ENCODE measurements around the gene RGS2. TPM values are rescaled to one million over a fixed set of nuclear protein-coding genes. Genes with fewer than 3 reads are reported as not detected.

RGS2 gene
- total and polyA plus RNA-seq, 2 experiments from 2014 or later: 0.43 to 2.2 TPM

GRCh38 chr1:192811594-192812239, 2.9 kb downstream of the RGS2 start:
- H3K4me3 ChIP-seq: no peak overlapping the region
- H3K4me1 ChIP-seq (ENCODE audit: insufficient read depth): peaks cover 20% of the 10 kb centered on the region
- H3K27ac ChIP-seq: no peak overlapping the region
- in situ Hi-C loops (cut with MboI): loop anchor here (10.0 to 25.0 kb wide), 2 partner anchors 201 to 337 kb away; no protein-coding TSS in a partner anchor
- H3K9ac ChIP-seq: no peak overlapping the region
- H3K36me3 ChIP-seq (ENCODE audit: low read depth): no peaks in the 10 kb centered on the region
- H3F3A ChIP-seq (ENCODE audit: insufficient read depth): peaks cover 15% of the 10 kb centered on the region
- DNase-seq: no peak
- no peak overlapping the region for H2AFZ ChIP-seq
- H3K4me2 ChIP-seq (ENCODE audit: unreplicated experiment): no peak overlapping the region
- no peaks in the 10 kb centered on the region for H3K9me3 ChIP-seq (ENCODE audit: low read depth)
- H4K20me1 ChIP-seq (ENCODE audit: insufficient read depth): no peaks in the 10 kb centered on the region
- no peaks in the 10 kb centered on the region for H3K79me2 ChIP-seq (ENCODE audit: insufficient read depth)
- WGBS, 2 experiments (ENCODE audit: low coverage in 1 of 2, low lambda C conversion rate in 2 of 2, missing lambda C conversion rate in 2 of 2): 70 to 79% methylated on average over 6 of the region's 6 CpGs
- no peaks in the 10 kb centered on the region for H3K9me2 ChIP-seq (ENCODE audit: insufficient read depth)
- TF ChIP-seq EZH2 (IDR thresholded peaks at IDR 0.05; ENCODE audit: insufficient read depth, poor library complexity, severe bottlenecking) (no peak), EZH2phosphoT487 (IDR thresholded peaks at IDR 0.05; ENCODE audit: insufficient read depth, low read depth) (no peak)
- H3K27me3 ChIP-seq (replicated peaks; ENCODE audit: insufficient read depth): no peaks in the 10 kb centered on the region

- no peak for DNase-seq
- 97 to 100% methylated on average over 3 of the region's 3 CpGs for WGBS, 2 experiments (ENCODE audit: low coverage in 1 of 2, low lambda C conversion rate in 2 of 2, missing lambda C conversion rate in 2 of 2)
These were observed 3.8 kb downstream of the RGS2 start for GRCh38 chr1:192812420-192813209.

GRCh38 chr1:192814805-192815204, 6.0 kb downstream of the RGS2 start:
- WGBS, 2 experiments (ENCODE audit: low coverage in 1 of 2, low lambda C conversion rate in 2 of 2, missing lambda C conversion rate in 2 of 2): 35 to 42% methylated on average over 1 of the region's 1 CpG
- no peaks in the 10 kb centered on the region for H4K20me1 ChIP-seq (ENCODE audit: insufficient read depth)

More at GRCh38 chr1:192812420-192813209, 3.8 kb downstream of the RGS2 start:
- in situ Hi-C loops (cut with MboI): loop anchor here (10.0 to 25.0 kb wide), 2 partner anchors 200 to 338 kb away; no protein-coding TSS in a partner anchor
- TF ChIP-seq EZH2phosphoT487 (IDR thresholded peaks at IDR 0.05; ENCODE audit: insufficient read depth, low read depth) (no peak), EZH2 (IDR thresholded peaks at IDR 0.05; ENCODE audit: insufficient read depth, poor library complexity, severe bottlenecking) (no peak)
- no peaks in the 10 kb centered on the region for H4K20me1 ChIP-seq (ENCODE audit: insufficient read depth)
- H3K4me1 ChIP-seq (ENCODE audit: insufficient read depth): peaks cover 12% of the 10 kb centered on the region
- no peak overlapping the region for H2AFZ ChIP-seq
- H3K4me3 ChIP-seq: no peak overlapping the region
- H3K36me3 ChIP-seq (ENCODE audit: low read depth): no peaks in the 10 kb centered on the region
- H3K4me2 ChIP-seq (ENCODE audit: unreplicated experiment): no peak overlapping the region
- H3K27me3 ChIP-seq (replicated peaks; ENCODE audit: insufficient read depth): no peaks in the 10 kb centered on the region
- peaks cover 6% of the 10 kb centered on the region for H3F3A ChIP-seq (ENCODE audit: insufficient read depth)
- no peaks in the 10 kb centered on the region for H3K79me2 ChIP-seq (ENCODE audit: insufficient read depth)
- H3K9me3 ChIP-seq (ENCODE audit: low read depth): no peaks in the 10 kb centered on the region
- no peak overlapping the region for H3K27ac ChIP-seq
- no peaks in the 10 kb centered on the region for H3K9me2 ChIP-seq (ENCODE audit: insufficient read depth)
- H3K9ac ChIP-seq: no peak overlapping the region

GRCh38 chr1:192817246-192817645, 8.4 kb downstream of the RGS2 start:
- H3K9ac ChIP-seq: no peak overlapping the region
- no peak overlapping the region for H3K4me2 ChIP-seq (ENCODE audit: unreplicated experiment)
- WGBS, 2 experiments (ENCODE audit: low coverage in 1 of 2, low lambda C conversion rate in 2 of 2, missing lambda C conversion rate in 2 of 2): 60 to 61% methylated on average over 4 of the region's 4 CpGs
- no peaks in the 10 kb centered on the region for H3K4me1 ChIP-seq (ENCODE audit: insufficient read depth)
- H3K9me2 ChIP-seq (ENCODE audit: insufficient read depth): no peaks in the 10 kb centered on the region
- no peaks in the 10 kb centered on the region for H3K79me2 ChIP-seq (ENCODE audit: insufficient read depth)
- no peak overlapping the region for H3K27ac ChIP-seq
- H4K20me1 ChIP-seq (ENCODE audit: insufficient read depth): no peaks in the 10 kb centered on the region
- in situ Hi-C loops (cut with MboI): loop anchor here (10.0 to 25.0 kb wide), 2 partner anchors 195 to 342 kb away; no protein-coding TSS in a partner anchor
- H3K4me3 ChIP-seq: no peak overlapping the region
- no peaks in the 10 kb centered on the region for H3K9me3 ChIP-seq (ENCODE audit: low read depth)
- no peaks in the 10 kb centered on the region for H3F3A ChIP-seq (ENCODE audit: insufficient read depth)
- H3K36me3 ChIP-seq (ENCODE audit: low read depth): no peaks in the 10 kb centered on the region
- DNase-seq: no peak
- TF ChIP-seq EZH2phosphoT487 (IDR thresholded peaks at IDR 0.05; ENCODE audit: insufficient read depth, low read depth) (no peak), EZH2 (IDR thresholded peaks at IDR 0.05; ENCODE audit: insufficient read depth, poor library complexity, severe bottlenecking) (no peak)
- H3K27me3 ChIP-seq (replicated peaks; ENCODE audit: insufficient read depth): no peaks in the 10 kb centered on the region
- no peak overlapping the region for H2AFZ ChIP-seq

More at GRCh38 chr1:192814805-192815204, 6.0 kb downstream of the RGS2 start:
- no peaks in the 10 kb centered on the region for H3K79me2 ChIP-seq (ENCODE audit: insufficient read depth)
- H2AFZ ChIP-seq: no peak overlapping the region
- H3K9ac ChIP-seq: no peak overlapping the region
- H3K27me3 ChIP-seq (replicated peaks; ENCODE audit: insufficient read depth): no peaks in the 10 kb centered on the region
- no peaks in the 10 kb centered on the region for H3K9me2 ChIP-seq (ENCODE audit: insufficient read depth)
- no peak for DNase-seq
- no peak overlapping the region for H3K4me2 ChIP-seq (ENCODE audit: unreplicated experiment)
- H3K4me1 ChIP-seq (ENCODE audit: insufficient read depth): peaks cover 1% of the 10 kb centered on the region; the same call in 1 of the 2 replicates
- TF ChIP-seq EZH2phosphoT487 (IDR thresholded peaks at IDR 0.05; ENCODE audit: insufficient read depth, low read depth) (no peak), EZH2 (IDR thresholded peaks at IDR 0.05; ENCODE audit: insufficient read depth, poor library complexity, severe bottlenecking) (no peak)
- in situ Hi-C loops (cut with MboI): loop anchor here (10.0 to 25.0 kb wide), 2 partner anchors 197 to 340 kb away; no protein-coding TSS in a partner anchor
- H3K36me3 ChIP-seq (ENCODE audit: low read depth): no peaks in the 10 kb centered on the region
- H3K27ac ChIP-seq: no peak overlapping the region
- H3F3A ChIP-seq (ENCODE audit: insufficient read depth): no peaks in the 10 kb centered on the region
- no peaks in the 10 kb centered on the region for H3K9me3 ChIP-seq (ENCODE audit: low read depth)
- no peak overlapping the region for H3K4me3 ChIP-seq

Measured in GM23248 (cell line).